HS-27A (cell line): Measurements from ENCODE around the gene TAPBP.

ENCODE experiments used
- DNase-seq: peaks from one replicate; pipeline ENCODE4 v3.0.0-alpha.2; 2012; ENCODE audit warnings: low read depth, missing footprints

Gene TAPBP

DNA sequence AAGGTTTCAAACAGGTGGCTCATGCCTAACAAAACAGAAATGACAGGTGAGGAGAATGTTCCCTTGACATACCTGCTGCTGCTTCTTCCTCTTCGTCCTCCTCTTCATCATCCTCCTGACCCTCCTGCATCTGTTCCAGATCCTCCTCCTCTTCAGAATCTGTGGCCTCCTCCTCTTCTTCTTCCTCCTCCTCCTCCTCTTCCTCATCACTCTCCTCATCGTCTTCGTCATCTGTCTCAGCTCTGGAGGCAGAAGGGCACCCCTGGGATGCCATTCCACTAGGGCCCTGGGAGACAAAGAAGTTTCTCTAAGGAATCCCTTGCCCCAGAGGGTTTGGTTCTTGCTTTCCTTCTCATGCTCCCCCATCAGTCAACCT, 6.0 kb upstream of the TAPBP start:
- no peak for DNase-seq

DNA sequence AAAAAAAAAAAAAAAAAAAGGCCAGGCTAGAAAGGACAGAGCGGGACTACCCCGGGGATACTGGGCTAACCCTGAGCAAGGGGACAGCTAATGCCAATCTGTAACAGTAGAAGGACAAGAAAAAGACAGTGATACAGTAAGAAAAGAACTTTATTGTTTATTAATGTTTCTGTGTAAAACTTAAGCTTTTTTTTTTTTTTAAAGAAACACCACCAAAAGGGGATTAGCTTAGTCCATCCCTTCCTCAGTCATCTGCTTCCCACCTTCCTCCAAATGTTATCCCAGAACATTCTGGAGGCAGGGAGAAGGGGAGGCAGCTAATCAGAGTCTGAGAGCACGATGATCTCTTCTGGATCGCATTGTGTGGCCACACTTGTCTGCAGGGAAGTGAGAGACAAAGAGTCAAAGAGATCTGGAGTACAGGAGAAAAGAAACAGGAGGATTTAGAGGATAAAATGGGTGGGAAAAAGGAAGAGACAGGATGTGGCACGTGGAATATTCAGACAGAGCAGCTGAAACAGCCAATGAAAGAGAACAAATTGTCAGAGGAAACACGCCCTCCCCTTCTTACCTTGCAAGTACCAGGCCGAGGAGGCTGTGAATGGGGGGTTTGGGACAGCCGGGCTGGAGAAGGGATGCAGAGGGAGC, 4.7 kb upstream of the TAPBP start:
- no peak for DNase-seq

DNA sequence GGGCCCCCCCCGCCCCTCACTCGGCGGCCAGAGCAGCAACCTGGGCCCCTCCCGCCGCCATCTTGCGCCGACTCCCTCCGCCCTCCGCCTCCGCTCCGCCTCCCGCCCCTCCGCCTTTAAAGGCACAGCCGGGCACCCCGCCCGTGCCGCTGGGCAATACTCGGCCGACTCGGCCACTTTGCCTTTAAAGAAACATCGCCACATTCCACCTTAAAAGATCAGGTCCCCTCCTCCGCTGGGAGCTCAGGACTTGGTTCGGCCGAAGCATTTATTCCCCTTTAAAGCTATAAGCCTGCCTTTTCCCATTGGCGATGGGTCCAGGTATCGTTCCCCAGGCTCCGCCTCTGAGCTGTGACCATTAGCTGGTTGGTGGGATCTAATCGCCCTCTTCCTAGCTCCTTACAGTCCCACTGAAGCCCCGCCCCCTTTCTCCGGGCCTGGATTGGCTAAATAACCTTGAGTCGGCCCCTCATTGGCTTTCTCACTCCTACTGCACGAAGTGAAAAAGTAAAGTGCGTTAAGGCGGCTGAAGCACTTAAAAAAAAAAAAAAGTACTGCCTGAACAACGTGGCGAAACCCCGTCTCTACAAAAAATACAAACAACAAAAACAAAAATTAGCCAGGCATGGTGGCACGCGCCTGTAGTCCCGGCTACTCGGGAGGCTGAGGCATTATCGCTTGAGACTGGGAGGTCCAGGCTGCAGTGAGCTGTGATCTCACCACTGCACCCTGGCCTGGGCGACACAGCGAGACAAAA, 4.0 kb upstream of the TAPBP start, which contains the start of gene ZBTB22:
Gene ZBTB22 (minus strand): TSS at position 76 of the 757 bp plus-strand sequence. CDS start 828 bp downstream, outside the sequence.
- DNase-seq: peak; percentile 93

DNA sequence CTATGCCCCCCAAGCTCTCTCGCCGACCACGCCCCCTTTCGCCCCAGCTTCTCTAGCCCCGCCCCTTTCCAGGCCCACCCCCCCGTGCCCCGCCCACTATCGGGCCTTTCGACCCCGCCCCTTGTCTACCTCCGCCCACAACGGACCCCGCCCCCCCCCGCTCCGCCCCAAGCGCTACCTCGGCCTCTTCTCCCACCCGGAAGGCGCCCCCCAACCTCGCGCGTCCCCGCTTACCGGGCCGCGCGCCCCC, 3.5 kb upstream of the TAPBP start:
- no peak for DNase-seq

DNA sequence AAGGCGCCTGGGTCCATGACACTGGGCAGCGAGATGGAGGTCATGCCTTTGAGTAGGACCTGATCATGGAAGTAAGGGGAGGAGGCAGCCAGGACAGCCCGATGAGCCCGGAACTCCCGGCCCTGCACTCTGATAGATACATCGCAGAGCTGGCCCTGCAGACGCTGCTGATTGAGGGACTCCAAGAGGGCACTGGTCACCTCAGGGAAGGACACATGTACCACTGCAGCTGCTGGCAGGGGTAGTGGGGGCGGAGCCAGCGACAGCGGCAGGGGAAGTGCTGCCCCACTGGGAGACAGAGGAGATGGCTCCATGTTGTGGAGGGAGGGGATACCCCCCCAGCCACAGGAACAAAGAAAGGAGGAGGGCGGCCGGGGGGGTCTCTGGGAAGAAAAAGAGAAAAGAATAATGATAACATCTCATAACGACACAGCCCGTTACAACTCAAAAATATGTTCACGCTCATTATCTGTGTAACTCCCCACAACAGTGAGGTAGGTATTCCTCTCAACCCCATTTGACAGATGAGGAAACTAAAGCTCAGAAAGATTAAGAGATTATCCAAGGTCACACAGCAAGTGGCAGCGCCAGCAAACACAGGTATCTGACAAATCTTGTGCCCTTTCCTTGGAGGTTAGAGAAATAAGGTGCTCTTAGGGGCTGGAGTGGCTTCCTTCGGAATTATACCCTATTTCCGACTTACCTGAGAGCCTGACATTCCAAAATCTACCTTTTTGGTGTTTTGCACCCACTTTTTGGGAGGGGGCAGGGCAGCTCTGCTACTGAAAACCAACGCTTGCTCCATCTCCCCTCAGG, 2.9 kb upstream of the TAPBP start:
- DNase-seq: no peak

DNA sequence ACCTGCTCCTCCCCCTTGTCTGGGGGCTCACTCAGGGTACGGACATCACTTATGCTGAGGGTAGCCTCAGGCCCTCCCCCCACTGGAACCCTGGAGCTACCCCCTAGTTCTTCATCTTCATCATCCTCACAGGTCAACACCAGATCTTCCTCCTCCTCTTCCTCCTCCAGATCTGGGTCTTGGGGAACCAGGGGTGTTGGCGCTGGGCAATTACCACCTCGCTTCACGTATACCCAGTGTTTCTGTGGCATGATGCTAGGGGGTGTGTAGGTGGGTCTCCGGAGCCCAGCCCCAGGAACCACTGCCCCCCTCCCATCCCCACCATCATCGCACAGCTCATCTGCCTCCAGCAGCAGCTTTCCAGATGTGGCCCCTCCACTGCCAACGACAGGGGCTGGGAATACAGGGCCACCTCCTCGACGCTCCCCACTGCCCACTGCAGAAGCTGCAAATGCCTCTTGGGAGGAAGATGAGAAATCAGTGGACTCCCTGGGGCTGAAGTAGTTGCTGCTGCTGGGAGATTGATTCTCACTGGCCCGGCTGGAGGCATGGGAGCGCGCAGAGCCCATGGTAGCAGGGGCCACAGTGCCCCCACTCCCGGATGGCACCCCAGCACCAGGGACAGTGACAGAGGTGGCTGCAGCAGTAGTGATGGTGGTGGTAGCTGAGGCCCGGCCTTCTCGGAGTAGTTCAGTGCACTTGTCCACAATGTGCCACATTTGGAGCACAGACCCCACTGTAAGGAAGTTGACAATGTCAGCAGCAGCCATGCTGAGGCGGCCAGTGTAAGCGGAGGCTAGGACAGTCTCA, 2.1 kb upstream of the TAPBP start:
- DNase-seq: no peak

DNA sequence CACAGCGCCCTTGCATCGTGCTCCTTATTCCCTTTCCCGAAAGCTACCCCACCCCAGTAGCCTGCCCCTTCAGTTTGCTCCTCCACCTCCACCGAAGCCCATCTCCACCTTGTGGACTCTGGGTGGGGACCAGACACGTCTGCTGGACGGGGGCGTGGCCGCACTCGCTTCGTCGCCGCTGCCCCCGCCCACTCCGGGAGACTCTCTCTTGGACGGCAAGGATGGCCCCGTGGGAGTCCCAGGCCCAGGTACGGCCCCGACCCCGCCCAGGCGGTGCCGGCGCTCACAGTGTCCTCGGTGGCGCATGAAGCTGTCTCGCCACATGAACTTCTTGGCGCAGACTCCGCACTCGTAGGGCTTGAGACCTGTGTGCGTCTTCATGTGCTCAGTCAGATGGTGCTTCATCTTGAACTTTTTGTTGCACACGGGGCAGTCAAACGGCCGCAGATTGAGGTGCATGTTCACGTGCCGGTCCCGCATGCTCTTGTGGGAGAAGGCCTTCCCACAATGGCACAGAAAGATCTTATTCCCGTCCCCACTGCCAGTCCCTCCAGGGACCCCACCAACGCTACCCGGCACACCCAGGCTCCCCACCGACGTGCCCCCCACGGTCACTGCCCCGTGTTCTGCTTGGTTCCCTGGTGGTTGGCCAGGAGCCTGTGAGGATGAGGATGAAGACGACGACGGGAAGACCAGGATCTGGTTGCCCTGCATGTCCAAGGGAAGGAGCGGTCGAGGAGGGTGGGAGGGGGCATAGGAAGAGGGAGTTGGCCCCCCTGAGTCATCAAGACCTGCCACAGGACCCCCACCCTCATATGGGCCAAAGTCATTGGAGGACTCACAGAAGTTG, 1.3 kb upstream of the TAPBP start:
- DNase-seq: no peak

- DNase-seq: no peak
Observed at GRCh38 chr6:33314515-33314942, 651 bp upstream of the TAPBP start.

GRCh38 chr6:33313105-33313708, 671 bp downstream of the TAPBP start:
- DNase-seq: no peak

GRCh38 chr6:33312361-33313104, 1.3 kb downstream of the TAPBP start:
- DNase-seq: no peak

- DNase-seq: no peak
Observed at GRCh38 chr6:33306356-33306755, 7.5 kb downstream of the TAPBP start.

DNA sequence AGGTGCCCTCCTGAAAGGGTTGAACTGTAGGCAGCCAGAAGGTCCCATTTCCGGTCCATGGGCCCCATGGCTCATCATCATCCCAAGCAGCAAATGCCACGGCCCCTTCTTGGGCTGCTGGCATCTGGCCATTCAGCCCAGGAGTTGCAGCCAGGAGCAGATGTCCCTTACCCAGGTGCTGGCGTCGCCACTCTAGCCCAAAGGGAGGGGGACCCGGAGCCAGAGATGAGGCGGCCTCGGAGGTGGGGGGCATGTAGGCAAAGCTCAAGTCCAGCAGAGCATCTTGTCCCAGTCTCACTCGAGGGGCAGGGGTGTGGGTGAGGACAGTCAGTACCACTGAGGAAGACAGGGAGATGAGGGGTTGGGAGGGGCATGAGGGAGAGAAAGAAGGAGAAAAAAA, 8.8 kb downstream of the TAPBP start:
- no peak for DNase-seq

DNA sequence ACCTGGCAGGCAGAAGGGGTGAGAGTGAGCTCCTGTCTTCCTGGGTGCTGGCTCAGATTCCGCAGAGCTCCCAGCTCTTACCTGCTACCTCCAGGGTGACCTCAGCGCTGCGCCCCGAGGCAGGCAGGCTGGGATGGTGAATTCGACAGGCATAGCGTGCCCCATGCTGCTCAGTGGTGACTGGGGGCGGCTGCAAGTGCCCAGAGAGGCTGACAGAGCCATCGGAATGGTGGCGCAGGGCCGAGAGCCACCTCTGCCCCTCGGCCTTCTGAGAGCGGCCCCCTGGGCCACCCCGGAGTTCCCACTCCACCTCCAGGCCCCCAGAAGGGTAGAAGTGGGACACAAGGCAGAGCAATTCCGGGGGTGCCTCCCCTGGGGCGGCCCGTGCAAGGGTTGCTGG, 9.7 kb downstream of the TAPBP start:
- no peak for DNase-seq

DNA sequence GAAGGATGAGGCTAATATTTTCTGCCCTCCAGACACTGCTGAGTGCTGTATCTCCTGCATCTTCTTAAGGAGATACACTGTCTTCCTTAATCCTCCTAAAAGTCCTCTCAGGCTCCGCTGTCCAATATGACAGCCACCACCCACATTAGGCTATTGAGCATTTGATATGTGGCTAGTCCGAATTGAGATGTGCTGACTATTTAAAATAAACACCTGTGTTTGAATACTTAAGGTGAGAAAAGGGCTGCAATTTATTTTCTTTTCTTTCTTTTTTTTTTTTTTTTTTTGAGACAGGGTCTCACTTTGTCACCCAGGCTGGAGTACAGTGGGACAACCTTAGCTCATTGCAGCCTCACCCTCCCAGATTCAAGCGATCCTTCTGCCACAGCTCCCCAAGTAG, 12.0 kb downstream of the TAPBP start:
- DNase-seq: no peak

DNA sequence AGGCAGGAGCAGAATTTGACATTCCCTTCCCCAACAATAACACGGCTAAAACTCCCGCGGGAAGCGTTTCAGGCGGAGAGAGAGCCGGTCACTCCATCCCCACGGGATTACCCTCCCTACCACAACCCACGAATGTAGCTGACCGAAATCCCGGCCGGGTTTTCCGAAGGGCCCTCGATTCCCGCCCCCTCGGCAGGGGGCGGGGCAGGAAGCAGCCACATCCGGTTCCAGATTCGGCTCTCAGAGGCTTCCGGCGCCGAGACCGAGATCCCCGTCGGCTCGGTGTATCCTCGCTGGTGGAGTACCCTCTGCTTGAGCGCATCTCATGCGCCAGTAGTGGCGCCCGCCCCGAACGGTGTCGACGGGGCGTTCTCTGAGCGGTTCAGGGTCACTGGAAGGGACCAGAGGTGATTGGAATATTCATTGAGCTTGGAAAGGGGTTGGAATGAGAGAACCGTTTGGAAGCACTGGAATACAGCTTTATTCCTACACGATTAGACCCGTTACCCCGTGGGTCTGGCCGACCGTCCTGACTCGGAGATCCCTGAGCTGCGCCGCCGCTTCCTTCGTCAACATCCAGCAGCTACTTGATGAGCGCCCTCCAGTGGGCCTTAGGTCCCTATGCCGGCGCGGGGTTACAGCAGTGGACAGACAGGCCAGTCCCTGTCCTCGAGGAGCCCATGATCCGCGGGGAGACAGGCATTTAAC, 14.5 kb downstream of the TAPBP start:
- DNase-seq: peak; percentile 86

DNA sequence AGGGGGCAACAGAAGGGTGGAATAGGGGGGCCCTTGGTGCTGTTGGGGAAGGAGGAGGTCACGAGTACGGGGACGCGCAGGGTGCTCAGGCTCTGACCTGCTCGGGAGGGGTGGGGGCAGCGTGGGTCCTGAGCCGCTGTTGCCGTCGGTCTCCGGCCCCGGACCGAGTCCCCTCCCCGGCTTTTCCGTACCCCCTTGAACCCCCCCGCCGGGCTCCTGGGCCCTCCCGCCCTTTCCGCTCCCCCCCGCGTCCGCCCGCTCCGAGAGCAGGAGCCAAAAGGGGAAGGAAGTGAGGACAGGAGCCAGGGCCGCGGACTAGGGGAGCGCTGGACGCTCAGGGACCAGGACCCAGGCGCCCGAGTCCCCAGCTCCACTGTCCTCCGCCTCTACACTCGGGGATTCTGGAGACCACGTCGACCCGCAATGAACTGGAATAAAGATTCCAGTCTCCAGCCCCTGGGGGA, 15.1 kb downstream of the TAPBP start, which contains the start of gene RGL2:
Gene RGL2 (minus strand): TSS at position 170 of the 464 bp plus-strand sequence. CDS start 332 bp downstream, outside the sequence.
- no peak for DNase-seq

DNA sequence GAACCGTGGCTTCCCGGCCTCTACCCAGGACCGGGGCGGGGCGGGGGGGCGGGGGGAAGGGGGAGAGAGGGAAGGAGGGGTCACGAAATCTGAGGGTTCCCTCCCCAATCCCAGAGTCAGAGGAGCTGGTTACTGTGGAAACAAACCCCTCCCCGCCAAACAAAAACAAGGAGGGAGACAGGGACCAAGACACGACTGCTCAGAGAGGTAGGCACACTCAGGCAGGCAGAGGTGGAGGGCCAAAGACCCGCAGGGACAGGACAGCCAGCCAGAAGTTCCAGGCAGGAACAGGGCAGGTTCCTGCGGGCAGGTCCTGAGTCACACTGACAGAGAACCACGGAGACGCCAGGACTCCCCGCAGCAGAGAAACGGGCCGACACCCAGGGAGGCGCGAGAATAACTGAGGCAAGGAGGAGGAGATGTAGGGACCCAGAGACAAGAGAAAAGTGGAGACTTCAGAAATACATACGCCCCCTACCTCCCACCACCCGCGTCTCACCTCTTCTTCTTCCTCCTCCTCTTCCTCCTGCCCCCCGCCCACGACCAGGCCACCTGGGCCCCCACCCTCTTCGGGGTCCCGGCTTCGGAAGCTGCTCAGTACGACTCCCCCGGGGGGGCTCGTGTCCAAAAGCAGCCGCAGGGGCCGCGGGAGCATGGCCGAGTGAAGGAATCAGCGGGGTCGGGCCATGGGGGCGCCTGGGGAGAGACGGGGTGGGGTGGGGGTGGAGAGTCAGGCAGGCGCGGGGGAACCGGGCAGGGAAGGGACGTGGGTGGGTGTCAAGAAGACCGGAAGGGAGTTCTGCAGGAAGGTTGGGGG, 15.7 kb downstream of the TAPBP start:
- DNase-seq: no peak

DNA sequence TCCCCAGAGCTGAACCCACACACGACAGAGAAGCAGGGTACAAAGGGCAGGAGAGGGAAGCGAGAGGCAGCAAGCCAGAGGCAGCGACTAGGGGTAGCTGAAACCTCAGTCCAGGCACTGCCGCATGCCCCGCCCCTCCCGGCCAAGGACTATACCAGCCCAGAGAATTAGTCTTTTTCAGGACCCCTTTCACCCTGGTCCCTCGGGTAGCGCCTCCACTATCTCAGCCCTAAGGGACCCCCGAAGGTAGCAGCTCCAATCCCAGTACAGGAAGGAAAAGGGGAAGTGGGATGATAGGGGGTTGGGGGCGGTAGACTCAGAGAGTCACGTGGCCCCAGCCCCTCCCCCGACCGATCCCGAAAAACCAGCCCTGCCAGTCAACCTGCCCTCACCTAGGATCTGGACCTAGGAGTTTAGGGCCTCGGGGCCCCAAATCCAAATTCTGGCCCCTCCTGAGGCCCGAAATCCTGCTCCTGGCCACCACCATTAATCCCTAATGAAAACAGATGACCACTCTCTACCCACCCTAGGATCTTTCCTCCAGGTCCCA, 16.4 kb downstream of the TAPBP start:
- no peak for DNase-seq
